Measurements from ENCODE around the gene MAGI3.

The MAGI3 gene

GRCh38 chr1:113657556-113658063, 267.3 kb downstream of the MAGI3 start:
- DNase-seq (ENCODE audit: low spot score): no peak

DNA sequence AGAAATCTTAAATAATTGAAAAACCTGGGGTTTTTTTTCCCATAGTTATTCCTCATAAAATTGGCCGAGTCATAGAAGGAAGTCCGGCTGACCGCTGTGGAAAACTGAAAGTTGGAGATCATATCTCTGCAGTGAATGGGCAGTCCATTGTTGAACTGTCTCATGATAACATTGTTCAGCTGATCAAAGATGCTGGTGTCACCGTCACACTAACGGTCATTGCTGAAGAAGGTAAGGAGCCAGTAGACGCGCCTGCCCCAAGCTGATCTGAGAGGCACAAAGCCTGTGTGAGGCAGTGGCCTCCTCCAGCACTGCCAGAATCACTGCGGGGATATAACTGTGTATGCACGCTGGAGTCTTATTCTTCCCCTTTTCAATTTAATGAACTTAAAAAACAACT, 268.7 kb downstream of the MAGI3 start:
- DNase-seq (ENCODE audit: low spot score): no peak

DNA sequence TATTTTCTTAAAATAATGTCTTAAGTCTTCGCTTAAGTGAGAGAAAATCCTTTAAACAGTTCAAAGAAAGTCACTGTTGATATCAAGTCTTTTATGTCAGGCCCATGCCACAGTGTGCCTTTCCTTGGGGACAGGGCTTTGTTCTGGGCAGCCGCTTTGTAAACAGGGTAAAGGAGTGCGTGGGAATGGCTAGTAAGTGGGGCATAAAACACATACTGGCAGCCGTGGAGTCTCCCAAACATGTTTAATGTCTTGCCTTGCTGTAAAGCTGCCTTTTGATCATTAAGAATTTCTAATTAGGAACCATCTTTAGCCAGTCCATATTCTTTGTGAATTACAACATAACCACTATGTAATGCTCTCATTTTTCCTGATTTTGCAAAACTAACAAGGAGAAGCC, 269.2 kb downstream of the MAGI3 start:
- no peak for DNase-seq (ENCODE audit: low spot score)

- DNase-seq (ENCODE audit: low spot score): no peak
Observed at GRCh38 chr1:113660088-113660487, 269.8 kb downstream of the MAGI3 start.

DNA sequence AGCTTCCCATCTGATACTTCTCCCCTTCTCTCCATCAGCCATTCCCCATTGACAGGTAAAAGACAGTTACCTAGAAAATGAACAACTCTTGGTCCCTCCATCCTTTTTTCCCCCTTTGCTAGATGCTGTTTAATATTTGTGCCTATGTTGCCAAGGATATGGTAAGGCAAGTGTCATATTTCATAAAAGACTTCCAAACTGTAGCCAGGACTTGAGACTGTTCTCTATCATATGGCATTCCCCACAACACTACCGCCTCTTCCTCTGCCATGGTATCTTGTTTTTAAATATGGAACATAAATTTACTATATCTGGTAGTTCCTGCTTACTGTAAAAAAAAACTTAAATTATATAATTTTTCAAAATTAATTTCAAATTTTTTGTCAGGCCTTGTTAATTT, 271.8 kb downstream of the MAGI3 start:
- no peak for DNase-seq (ENCODE audit: low spot score)

GRCh38 chr1:113663165-113663951, 273.0 kb downstream of the MAGI3 start:
- no peak for DNase-seq (ENCODE audit: low spot score)

GRCh38 chr1:113665071-113665470, 274.8 kb downstream of the MAGI3 start:
- DNase-seq (ENCODE audit: low spot score): no peak

DNA sequence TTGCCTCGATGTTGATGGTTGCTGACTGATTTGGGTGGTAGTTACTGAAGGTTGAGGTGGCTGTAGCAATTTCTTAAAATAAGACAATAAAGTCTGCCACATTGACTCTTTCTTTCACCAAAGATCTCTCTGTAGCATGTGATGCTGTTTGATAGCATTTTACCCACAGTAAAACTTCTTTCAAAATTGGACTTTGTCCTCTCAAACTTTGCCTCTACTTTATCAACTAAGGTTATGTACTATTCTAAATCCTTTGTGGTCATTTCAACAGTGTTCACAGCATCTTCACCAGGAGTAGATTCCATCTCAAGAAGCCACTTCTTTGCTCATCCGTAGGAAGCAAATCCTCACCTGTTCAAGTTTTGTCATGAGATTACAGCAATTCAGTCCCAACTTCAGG, 275.8 kb downstream of the MAGI3 start:
- no peak for DNase-seq (ENCODE audit: low spot score)

DNA sequence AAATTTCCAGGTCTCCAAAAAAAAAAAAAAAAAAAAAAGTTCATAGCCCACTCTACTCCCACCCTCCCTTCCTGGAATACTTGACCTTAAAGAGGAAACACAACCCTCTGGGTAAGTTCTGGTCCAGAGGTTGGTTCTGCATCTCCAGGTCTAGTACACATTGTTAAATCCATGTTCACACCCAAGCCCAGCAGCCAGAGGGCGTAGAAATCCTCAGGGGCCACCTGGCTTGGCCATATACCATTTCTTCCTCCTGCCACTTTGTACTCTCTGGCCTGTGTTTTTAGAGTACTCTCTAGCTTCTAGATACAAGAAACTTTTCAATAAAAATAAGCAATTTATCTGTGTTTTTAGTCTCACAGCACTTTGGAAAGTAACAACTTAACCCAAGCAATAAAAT, 279.7 kb downstream of the MAGI3 start:
- no peak for DNase-seq (ENCODE audit: low spot score)

DNA sequence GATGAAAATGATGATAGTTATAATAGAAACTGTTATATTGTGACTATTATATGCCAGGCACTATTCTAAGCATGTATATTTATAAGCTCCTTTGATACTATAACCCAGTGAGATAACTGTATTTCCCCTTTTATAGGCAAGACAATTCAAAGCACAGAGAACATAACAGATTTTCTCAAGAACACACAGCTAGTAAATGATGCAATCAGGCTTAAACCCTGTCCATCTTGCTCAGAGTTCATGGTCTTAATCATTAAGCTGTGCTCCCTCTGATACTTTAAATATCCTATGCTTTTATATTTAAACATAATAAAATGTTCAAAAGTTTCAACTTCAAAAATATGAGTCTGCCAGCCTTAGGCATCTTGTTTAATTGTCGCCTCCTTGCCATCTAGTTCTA, 280.3 kb downstream of the MAGI3 start:
- no peak for DNase-seq (ENCODE audit: low spot score)

GRCh38 chr1:113672491-113672890, 282.2 kb downstream of the MAGI3 start:
- no peak for DNase-seq (ENCODE audit: low spot score)

DNA sequence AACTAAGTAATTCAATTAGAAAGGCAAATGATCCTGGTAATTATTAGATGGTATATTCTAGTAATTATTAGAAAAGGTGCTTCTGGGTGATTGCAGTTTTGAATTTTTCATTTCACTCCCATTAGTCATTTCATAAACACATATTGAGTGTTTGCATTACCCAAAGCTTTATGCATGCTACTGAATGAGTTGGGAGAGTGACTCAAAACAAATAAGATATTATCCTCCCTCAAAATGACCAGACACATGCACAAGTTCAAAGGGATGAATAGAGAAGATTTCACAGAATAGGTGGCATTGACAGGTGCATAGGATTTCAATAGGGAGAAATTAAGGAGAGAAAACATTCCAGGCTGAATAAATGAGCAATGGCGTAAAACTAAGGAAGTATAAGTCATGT, 284.3 kb downstream of the MAGI3 start:
- DNase-seq (ENCODE audit: low spot score): no peak

GRCh38 chr1:113675302-113675701, 285.0 kb downstream of the MAGI3 start:
- no peak for DNase-seq (ENCODE audit: low spot score)

DNA sequence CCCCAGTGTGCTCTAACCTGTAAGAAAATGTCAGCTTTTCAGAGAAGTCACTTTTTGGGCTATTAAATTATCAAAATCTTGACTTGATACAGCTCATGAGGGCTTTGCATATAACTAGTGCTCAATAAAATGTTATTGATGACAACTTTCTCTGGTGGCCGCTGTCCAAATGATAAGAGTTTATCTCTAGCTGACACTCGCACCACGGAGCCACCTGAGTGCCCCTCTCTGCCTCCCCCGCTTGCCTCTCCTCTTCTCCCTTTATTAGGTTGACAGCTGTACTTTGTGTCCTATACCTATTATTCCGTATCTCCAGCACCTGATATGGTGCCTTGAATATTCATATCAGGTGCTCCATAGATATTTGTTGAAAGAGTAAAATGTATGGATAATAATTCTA, 286.2 kb downstream of the MAGI3 start:
- DNase-seq (ENCODE audit: low spot score): no peak

DNA sequence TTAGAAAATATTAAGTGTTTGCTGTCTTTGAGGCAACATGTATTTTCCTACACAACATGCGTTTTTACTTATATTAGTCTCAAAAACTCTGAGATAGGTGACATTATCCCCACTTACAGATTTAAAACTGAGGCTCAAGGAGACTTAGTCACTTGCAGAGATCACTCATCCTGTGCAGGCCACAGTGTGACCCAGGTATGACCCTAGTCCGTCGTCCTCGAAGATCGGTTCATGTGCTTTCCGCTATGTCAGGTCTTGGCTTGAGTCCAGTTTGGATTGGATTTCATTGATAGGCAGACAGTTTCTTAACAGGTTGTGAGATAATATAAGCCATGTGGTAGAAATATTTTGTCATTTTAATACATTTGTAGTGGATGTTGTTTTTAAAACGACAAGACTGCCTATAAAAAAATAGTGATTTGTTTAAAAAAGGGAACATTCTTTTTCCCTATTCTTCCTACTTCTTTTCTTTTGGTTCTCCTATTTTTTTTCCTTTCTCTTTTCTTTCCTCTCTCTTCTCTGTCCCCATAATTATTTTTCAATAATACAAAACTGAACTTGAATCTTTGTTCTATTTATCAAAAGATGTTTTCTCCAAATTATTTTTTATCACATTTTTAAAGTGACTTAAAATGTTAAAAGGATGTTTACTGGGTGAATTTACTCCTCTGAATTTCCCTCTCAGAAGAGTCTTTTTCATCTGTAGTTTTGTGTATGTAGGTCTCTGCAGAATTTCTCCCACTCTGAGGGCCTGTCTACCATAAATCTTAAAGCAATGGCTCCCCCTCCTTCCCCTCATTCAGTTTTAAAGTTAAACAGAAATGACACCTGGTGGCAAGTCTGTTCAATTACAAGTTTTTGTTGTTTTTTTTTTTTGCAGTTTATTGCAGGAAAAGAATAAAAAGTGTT, 287.2 kb downstream of the MAGI3 start:
- DNase-seq (ENCODE audit: low spot score): peak; percentile 65

DNA sequence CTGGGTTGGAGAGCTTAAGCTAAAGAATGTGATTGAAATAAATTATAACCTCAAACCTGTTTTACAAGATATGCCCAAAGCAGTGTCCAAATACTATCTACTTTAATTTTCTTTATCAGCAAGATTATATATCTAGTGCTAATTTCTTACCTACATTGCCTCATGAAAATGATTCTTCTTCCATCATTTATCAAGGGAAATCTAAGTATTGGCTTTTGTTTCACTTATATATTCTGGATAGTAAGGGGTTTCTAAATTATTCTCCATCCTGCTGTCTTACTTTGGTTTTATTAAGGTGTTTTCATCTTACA, 287.8 kb downstream of the MAGI3 start:
- DNase-seq (ENCODE audit: low spot score): no peak

GRCh38 chr1:113681596-113682337, 291.5 kb downstream of the MAGI3 start:
- no peak for DNase-seq (ENCODE audit: low spot score)

DNA sequence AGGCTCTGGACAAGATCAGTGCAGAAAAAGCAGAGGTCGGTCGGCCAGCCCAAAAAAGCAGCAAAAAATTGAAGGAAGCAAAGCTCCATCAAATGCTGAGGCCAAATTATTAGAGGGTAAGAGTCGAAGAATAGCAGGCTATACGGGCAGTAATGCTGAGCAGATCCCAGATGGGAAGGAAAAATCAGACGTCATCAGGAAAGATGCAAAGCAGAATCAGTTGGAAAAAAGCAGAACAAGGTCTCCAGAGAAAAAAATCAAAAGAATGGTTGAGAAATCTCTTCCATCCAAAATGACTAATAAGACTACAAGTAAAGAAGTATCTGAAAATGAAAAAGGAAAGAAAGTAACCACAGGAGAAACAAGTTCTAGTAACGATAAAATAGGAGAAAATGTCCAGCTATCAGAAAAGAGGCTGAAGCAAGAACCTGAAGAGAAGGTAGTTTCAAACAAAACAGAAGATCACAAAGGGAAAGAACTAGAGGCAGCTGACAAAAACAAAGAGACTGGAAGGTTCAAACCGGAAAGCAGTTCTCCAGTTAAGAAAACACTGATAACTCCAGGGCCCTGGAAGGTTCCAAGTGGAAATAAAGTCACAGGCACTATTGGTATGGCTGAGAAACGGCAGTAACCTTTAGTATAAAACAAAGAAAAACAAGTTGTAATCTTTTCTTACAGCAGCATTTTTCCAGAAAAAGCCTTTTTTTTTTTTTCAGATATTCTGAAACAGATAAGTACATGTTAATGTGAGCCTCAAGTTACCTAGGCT, 293.3 kb downstream of the MAGI3 start:
- DNase-seq (ENCODE audit: low spot score): no peak

GRCh38 chr1:113684153-113684541, 293.8 kb downstream of the MAGI3 start:
- no peak for DNase-seq (ENCODE audit: low spot score)

GRCh38 chr1:113686891-113687618, 296.7 kb downstream of the MAGI3 start:
- DNase-seq (ENCODE audit: low spot score): no peak

DNA sequence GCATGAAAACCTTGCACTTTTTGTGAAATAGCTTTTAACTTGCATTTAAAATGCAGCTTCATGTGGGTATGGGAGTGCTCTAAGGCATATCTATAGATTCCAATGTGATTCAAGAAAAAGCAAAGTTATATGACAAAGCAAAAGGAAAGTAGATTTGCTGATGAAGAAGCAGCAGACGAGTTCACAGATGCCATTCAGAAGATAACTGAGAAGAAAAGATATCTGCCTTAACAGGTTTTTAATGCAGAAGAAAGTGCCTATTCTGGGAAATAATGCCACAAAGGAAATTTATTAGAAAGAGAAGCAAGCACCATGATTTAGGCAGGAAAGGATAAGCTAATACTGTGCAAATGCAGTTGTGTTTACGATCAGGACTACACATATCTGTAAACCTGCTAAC, 300.9 kb downstream of the MAGI3 start:
- DNase-seq (ENCODE audit: low spot score): no peak

All from NAMALWA (cell line).